SK-N-DZ (cell line): ENCODE data around the gene HYOU1.
"Not testable (repeated sequence)": the region's sequence is repeated elsewhere in the genome, so short reads cannot be mapped to it uniquely, and the experiment has no call there.

Experiments used
- DNase-seq: peaks from one replicate; pipeline ENCODE4 v3.0.0-alpha.2; 2015; ENCODE audit warnings: low spot score
- small RNA-seq, 2 experiments: library from RNA; depleted of rRNA; stranded (forward); fragments of <200 nt; gene quantifications; one replicate each; pipeline ENCODE3, GENCODE V24; 2014

Gene HYOU1

DNA sequence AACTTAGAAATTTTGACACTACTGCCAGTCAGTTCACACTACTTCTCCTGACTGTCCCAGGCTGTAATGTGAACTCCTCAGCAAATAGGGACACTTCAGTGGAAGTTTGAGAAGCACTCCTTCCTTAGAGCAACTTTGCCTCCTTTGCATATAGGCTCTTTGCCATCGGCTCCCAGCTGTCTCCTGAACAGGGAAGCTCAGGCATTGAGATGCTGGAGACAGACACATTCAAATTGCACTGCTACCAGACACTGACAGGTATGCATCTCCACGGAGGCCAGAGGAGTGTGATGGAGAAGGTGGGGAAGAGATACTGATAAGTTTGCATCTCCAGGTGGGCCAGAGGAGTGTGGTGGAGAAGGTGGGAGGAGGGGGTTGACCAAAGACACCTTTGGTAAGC, 37.0 kb downstream of the HYOU1 start:
- no peak for DNase-seq

DNA sequence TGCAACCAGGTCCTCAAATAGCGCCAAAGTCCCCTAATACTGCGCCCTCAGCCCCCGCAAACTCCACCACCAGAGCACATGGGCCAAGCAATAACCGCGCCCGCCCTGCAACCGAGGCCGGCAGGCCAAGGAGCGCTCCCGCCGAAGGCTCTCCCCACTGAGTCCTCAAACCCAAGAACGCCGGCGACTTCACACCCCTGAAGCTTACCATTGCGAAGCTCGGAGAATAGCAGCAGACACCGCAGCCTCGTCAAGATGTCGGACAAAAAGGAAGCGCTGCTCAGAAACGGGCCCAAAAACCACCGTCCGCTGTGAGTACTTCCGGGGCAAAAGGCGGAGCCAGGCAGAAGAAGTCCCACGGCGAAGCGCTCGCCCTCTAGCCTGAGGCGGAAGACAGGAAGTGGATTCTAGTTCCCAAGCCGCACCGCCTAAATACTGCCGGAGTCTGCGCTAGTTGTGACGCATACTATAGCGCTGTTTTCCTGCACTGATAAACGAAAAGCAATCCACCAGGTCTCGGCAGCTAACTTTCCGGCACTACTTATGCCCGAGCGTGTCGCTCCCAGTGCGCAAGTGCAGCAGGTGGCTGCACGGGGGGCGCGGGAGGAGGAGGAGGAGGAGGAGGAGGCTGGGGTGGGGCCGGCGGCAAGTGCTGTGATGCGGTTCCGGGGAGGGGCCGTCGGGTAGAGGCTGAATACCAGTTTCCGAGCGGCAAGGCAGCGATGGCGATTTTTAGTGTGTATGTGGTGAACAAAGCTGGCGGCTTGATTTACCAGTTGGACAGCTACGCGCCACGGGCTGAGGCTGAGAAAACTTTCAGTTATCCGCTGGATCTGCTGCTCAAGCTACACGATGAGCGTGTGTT, 38.7 kb downstream of the HYOU1 start, which contains the start of the genes RPS25 and TRAPPC4:
RPS25 (minus strand) TSS at position 270 of the 865 bp plus-strand sequence; CDS start at position 211, 59 bp downstream.
TRAPPC4 (plus strand) TSS at position 693 of the 865 bp plus-strand sequence; CDS start at position 723, 30 bp downstream.
- DNase-seq = peak; percentile 91

DNA sequence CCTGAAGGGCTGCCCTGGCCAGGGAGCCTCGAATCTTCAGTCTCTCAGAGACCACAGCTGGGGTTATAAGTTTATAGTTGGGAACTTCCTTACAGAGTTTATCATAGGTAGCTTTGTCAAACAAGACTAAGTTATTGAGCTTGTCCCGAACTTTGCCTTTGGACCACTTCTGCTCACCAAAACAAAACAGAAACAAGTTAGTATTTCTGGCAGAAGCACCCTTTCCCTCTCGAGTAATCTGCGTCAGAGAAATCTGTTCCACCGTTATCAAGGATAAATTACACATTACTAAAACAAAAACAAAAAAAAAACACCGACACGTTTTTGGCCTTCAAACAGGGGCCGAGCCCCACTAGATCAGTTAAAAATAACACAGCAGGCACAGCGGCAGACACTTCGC, 39.6 kb downstream of the HYOU1 start:
- DNase-seq = not testable (repeated sequence)

DNA sequence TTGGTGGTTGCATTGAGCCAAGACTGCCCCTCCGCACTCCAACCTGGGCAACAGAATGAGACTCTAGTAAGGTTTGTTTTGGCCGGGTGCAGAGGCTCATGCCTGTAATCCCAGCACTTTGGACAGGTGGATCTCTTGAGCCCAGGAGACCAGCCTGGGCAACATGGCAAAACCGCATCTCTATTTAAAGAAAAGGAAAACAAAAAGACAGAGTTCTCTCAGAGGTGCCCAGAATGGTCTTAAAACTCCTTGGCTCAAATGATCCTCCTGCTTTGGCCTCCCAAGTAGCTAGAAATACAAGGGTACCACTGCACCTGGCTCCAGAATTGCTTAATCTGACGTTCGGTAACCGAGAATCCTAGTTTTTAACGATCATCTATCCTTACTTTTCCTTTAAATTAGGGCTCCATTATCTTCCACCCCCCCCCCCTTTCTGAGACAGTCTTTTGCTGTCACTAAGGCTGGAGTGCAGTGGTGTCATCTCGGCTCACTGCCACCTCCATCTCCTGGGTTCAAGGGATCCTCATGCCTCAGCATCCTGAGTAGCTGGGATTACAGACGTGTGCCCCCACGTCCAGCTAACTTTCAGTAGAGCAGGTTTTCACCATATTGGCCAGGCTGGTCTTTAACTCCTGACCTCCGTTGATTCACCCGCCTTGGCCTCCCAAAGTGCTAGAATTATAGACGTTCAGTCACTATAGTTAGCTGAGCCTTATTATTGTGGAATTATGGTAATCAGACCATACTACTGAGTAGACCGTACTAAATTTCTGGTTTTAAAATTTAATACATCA, 40.6 kb downstream of the HYOU1 start:
- DNase-seq = no peak

DNA sequence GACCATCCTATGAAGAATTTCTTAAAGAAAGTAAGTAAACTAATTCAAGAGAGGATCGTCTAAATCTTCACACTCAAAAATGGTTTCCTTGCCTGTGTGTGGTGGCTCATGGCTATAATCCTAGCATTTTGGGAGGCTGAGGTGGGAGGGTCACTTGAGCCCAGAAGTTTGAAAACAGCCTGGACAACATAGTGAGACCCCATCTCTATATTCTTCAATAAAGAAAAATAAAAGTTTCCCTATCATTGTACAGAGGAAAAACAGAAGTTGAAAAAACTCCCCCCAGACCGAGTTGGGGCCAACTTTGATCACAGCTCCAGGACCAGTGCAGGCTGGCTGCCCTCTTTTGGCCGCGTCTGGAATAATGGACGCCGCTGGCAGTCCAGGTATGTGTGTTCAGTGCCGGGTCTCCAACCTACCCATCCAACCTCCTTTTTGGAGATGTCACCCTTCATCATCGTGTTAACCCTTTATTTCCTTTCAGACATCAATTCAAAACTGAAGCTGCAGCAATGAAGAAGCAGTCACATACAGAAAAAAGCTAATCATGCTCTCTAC, 41.9 kb downstream of the HYOU1 start:
- no peak for DNase-seq

DNA sequence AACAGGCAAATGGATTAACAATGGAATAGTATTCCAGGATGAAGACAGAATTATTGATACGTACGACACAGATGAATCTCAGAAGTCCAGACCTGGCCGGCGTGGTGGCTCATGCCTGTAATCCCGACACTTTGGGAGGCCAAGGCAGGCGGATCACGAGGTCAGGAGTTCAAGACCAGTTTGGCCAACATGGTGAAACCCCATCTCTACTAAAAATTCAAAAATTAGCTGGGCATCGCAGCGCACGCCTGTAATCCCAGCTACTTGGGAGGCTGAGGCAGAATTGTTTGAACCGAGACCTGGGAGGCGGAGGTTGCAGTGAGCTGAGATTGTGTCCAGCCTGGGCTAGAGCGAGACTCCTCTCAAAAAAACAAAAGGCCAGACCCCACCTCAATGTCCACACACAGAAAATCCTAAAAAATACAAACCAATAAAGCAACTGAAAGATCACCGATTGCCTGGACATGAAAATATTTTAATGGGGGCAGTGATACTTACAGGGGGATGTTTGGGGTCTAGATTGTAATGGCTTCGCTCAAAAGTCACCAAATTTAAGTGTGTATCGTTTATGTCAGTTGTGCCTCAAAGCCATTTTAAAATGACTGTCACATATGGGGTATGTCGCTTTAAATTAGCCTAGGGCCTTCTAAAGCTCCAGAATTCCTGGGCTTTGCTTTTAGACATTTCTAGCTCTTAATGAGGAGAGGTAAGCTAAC, 42.6 kb downstream of the HYOU1 start:
- no peak for DNase-seq

DNA sequence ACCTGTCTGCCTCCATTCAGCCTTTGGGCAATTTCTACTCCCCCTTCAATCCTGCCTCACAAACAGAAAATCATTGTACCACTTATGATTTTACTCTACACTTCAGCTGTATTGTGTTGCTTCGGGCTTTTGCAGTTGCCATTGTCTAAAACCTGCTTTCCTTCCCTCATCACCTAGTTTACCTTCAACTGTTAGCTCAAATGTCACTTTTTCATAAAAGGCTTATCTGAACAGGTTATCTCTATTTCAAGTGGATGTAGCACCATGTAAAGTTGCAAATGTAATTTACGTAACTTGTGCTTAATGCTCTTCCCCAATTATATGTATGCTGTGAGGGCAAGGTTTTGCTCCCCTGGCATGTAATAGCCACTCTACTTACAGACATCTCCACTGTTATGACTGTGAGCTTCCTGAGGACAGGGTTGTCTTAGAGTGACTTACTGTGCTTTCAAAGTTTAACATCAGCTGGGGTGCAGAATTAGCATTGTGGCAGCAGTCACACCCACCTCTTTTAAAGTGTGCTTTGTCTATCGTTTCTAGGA, 44.3 kb downstream of the HYOU1 start:
- DNase-seq = no peak

DNA sequence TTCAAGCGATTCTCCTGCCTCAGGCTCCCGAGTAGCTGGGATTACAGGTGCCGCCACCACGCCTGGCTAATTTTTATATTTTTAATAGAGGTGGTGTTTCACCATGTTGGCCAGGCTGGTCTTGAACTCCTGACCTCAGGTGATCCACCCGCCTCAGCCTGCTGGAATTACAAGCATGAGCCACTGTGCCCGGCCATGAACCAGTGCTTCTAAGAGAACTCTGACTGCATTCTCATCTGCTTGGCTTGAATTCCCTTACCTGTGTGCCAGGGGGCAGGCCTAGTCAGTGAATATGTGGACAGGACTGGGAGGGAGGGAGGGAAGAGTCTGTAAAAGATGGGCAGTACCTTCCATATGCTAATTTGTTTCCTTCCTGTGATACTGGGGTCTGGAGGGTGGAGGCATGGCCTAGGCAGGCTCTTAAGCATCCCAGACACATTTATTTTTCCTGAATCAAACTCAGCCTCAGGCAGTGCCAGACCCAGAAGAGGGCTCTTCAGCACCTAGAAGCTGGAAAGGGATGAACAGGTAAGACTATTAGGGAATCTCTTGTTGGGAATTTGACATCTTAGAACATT, 45.4 kb downstream of the HYOU1 start:
- no peak for DNase-seq

DNA sequence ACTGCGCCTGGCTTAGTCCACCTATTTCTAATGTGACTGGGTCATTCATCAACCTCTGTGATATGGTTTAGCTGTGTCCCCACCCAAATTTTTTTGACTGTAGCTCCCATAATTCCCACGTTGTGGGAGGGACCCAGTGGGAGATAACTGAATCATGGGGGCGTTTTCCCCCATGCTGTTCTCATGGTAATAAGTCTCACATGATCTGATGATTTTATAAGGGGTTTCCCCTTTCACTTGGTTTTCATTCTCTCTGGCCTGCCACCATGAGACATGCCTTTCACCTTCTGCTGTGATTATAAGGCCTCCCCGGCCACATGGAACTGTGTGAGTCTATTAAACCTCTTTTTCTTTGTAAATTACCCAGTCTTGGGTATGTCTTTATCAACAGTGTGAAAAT, 50.3 kb downstream of the HYOU1 start:
- no peak for DNase-seq

DNA sequence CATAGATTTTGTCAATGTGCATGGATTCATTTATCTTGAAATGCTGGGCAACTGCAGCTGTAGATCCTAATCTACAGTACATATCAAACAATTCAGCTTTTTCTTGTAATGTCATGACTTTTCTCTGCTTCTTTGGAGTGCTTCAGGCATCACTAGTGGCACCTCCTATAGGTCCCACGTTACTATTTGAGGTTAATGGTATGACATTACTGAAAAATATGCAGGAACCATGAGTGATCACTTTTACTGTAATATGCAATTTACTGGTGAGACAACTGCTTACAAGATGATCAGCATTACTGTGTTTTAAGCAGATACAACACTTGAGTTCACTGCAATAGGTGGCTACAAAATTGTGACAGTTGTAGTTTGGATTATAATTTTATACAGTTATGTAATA, 56.1 kb downstream of the HYOU1 start:
- DNase-seq = no peak

DNA sequence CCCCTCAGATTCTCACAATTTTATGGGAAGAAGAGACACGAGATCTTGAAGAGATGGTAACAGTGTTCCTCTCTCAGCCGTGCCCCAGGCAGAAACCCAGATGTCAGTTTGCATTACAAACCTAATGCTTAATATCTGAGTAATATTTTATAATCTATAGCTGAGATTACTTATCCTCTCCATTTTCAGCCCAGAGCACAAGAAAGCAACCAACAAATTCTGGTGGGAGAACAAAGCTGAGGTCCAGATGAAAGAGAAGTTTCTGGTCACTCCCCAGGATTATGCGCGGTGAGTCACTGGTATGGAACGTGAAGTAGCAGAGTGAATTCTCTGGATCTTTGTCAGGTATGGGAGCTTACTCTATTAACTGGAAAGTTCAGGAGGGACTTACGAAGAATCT, 58.2 kb downstream of the HYOU1 start:
- DNase-seq = no peak

DNA sequence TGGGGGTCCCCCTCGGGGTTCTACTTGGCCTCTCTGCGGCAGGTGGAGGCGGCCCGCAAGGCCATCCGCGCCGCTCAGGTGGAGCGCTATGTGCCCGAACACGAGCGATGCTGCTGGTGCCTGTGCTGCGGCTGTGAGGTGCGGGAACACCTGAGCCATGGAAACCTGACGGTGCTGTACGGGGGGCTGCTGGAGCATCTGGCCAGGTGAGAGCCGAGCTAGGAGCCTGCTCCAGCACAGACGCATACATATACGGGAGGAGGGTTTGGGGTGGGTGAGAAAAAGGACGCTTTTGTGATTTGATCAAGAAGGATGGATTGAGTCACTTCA, 58.7 kb downstream of the HYOU1 start:
- no peak for DNase-seq

DNA sequence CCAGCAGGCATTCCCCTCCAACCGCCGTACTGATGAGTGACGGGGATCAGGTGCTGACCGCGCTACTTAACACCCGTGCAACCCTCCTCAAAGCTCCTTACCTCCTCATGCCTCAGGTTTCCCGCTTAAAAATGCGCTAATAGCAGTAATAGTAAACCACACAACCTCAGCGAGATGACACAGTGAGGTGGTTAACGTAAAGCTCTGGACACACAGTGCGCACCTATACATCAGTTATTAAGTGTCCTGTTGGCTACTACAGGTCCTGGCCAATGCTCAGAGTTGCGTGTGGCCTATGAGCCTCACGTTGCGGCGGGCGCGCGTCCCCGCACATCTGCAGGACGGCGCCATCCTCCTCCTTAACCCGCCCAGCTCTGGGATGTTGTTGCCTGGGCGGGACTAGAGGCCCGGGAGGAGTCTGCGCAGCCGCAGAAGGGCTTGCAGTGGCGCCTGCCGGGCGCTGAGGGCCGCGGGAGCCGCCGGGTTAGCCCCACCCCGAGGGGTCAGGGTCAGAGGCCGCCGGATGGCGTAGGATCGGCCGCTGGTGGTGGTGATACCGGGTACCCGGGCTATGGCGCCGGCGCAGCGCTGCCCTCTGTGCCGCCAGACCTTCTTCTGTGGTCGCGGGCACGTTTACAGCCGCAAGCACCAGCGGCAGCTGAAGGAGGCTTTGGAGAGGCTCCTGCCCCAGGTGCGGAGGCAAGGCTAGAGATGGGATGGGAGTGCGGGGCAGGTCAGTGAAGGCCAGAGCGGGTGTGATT, 59.2 kb downstream of the HYOU1 start, which contains the start of gene CENATAC:
CENATAC (plus strand) TSS at position 512 of the 761 bp plus-strand sequence; CDS start at position 572, 60 bp downstream.
- peak; percentile 87 for DNase-seq

DNA sequence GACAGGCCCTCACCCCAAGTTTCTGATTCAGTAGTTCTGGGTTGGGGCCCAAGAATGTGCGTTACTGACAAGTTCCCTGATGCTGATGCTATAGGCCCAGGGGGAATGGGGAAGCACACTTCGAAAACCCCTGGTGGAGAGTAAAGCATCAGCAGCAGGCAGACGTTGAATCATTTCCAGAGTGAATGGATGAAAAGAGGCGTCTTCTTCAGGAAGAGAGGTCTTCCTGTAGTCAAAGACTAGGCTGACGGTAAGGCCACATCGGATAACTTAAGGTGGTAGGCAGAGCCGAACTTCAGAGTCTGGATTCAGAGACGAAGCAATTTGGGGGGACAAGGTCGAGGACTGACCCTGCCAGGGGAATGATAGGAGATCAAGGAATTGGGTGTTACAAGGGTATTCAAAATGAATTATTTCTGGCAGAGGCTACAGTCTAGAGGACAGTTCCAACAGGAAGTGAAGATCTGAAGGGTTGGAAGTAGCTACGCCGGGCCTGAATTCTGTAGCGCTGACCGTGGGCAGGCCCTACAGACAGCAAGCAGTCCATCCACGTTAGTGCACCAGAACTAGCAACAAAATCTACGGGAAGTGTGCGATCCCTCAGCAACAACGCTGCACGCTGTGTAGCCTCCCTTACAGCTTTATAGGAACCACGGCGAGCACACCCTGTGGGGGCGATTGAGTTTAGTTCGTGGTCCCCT, 59.9 kb downstream of the HYOU1 start:
- DNase-seq = no peak

Small RNA genes lying within 50 kb of the gene (small RNA-seq; reads per million reads assigned to genes)
- gene AP003392.2 (0 to 0.03 reads per million in 2 experiments), gene RF00017 (0 reads per million in 2 experiments), gene RF00019 (0 reads per million in 2 experiments)
